SU-DHL-6 (cell line): ENCODE measurements around the gene DLG2.

Experiments
- CTCF ChIP-seq: fragments of 200-600 bp; sonication (generic); IDR thresholded peaks from one replicate; pipeline ENCODE4 v1.5.1; 2017; ENCODE audit warnings: antibody characterized with exemption, mild to moderate bottlenecking, low read length, moderate library complexity; ENCODE audit not compliant: insufficient read depth, poor library complexity, severe bottlenecking
- EZH2phosphoT487 ChIP-seq: fragments of 200-600 bp; sonication (generic), shearing (Covaris generic); conservative IDR thresholded peaks from 2 replicates; pipeline ENCODE4 v1.6.1; 2018; ENCODE audit warnings: mild to moderate bottlenecking, antibody characterized with exemption, low read length, moderate library complexity, mixed read lengths

GRCh38 chr11:84560206-84560605 lies 1066.9 kb downstream of the DLG2 start:
- no peak for TF ChIP-seq CTCF
- no peak for TF ChIP-seq EZH2phosphoT487
